Stimulated activated CD8-positive, alpha-beta memory T cell treated with anti-CD3 and anti-CD28 coated beads, Interleukin-15, amount 100 ng/mL, for 4 hours (primary cell): Measurements from ENCODE around the gene MESD.

Source experiments
- DNase-seq, 2 donors: peaks; one replicate each; pipeline ENCODE4 v3.0.0-alpha.2; 2020; ENCODE audit warnings: low read depth in 2 of 2

MESD gene

DNA sequence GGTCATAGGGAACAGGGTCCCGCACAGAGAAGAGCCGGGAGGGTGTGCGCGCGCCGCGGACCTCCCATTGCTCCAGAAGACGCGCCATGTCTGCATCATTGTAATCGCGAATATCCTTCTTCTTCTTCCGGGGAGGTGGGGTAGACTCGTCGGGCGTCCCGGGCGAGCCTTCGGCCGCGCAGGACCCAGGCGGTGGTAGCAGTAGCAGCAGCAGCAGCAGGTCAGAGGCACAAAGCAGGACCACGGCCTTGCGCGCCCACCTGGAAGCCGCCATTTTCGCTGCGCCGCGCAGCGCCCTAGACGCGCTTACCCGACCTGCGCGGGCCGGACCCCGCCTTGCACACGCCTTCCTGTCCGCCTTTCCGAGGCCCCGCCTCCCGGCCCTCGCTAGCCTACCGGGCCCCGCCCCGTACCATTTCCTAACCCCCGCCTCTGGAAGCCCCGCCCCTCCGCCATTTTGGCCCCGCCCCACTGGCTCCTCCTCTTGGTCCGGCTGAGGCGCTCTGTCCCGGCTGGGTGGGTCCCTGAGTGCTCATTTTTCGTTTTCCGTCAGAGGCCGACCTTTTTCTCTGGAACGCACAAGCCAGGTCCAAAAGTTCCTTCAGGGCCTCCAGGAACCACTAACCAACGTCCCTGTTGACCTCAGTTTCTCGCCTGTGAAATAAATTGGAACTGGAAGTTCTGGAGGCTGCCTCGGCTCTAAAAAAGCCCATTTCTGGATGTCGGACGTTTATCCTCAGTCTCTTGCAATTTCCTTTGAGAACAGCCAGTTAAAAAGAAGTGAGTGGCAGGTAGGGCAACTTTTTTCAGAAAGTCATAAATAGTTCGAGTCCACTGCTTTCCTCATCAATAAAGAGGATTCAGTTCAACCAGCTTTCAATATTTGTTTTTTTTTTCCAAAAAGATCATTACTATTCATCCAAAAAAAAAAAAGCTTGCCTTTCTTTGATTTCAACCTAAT, at the start of gene MESD:
Gene MESD (minus strand): TSS at position 302 of the 961 bp plus-strand sequence. CDS start 28 bp downstream, at position 274.
- peak; percentile 91 to 93 for DNase-seq

DNA sequence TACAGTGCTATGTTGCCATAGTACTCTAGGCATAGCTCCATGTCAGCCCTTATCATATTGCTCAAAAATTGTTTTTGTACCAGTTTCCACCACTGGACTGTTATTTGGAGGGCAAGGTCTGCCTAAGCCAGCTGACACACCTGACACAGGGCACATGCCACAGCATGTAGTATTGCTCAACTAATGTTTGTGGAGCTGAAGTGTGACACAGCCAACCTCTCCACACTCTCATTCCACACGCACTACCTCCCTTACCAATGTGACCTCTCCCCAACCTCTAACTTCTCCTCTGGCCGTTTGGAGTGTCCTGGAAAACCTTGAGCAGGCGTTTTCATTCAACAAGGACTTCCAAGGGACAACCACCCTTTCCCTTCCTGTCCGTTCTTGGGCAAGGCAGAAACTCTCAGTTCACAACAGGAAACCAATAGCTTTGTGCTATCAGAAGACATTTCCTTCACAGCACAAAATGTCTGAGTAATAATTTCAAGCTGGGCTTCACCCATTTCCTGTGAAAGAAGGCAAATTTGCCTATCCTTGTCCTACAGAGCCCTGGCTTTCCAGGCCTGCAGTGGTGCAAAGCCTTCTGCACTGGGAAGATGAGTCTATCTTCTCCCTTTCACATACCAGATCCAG, 49.5 kb upstream of the MESD start:
- no peak for DNase-seq

DNA sequence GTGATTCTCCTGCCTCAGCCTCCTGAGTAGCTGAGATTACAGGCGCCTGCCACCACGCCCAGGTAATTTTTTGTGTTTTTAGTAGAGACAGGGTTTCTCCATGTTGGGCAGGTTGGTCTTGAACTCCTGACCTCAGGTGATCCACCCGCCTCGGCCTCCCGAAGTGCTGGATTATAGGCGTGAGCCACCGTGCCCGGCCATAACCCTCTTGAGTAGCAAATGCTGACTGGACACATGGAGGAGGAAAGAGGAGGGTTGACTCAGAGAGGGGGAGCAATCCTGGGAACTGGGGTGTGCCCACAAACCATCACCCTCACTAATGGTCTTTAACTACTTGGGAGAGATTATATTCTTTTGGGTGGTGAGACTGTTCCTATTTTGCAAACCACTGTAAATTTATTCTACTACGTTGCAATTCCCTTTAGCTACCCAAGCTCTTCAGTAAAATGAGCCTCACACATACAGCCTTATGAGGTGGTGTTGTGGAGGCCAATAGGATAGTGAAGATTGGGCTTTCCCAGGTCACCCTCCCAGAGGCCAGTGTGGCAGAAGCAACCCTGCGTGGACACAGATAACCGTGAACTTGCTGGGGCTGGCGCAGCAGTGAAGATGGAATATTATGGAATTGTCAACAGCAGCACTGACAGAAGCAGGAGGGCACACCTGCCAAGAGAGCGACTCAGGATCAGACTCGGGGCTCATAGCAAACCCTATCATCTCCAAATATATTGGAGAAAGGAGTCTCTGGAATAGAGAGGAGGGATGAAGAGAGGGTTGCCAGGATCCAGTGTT, 48.5 kb upstream of the MESD start:
- no peak for DNase-seq

DNA sequence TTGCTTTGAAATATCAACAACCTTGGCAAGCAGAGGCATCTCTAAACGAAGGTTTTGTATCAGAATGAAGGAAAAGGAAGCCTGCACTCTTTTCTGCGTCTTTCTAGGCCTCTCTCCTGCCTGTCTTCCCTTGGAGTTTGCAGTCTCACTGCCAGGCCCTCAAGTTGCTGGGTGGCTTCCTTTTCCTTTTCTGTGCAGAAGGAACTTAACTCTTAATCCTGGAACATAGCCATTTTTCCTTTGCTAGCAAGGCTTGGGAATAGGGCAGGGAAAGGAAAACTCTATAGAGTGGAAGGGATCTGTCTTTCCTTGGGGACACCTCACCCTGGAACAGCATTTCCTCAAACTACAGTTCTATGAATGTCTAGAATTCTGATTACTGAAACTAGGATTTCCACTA, 43.9 kb upstream of the MESD start:
- DNase-seq, result no peak

DNA sequence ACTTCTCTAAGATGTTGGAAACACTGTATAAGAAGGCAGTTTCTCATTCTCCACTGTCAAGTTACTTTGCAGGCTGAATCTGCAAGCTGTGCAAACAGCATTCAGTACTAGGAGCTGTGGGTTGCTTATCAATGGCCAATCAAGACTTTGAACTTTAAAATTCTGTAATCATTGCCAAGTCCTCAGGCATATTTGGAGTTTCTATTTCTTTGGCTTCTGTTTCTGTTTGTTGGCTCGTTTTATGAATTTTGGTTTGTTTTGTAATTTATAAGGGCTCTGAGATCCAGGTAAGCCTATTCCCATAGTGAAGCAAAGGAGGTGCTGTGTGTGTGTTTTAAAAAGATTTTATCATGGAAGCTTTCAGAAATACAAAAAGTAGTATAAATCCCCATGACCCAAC, 43.2 kb upstream of the MESD start:
- DNase-seq, result no peak

DNA sequence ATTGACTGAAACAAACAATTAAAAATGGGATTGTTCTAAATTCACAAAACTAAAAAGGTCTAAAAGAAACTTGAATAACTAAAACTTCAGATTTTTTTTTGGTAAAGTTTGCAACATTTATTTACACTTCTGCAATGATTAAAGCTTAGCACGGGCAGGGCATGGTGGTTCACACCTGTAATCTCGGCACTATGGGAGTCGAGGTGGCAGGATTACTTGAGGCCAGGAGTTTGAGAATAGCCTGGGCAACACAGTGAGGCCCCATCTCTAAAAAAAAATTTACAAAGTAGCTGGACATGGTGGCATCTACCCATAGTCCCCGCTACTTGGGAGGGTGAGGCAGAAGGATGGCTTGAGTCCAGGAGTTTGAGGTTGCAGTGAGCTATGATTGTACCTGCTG, 42.7 kb upstream of the MESD start:
- DNase-seq, result no peak

DNA sequence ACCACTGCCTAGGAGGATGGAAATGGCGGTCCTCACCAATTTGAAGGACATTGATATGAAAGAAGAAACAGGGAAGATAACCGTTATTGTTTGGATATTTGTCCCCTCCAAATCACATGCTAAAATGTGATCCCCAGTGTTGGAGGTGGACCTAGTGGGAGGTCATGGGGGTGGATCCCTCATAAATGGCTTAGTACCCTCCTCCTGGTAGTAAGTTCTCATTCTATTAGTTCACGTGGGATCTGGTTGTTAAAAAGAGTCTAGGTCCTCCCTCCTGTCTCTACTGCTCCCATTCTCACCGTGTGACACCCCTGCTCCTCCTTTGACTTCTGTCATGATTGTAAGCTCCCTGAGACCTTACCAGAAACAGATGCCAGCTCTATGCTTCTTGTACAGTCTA, 41.6 kb upstream of the MESD start:
- DNase-seq, result no peak

DNA sequence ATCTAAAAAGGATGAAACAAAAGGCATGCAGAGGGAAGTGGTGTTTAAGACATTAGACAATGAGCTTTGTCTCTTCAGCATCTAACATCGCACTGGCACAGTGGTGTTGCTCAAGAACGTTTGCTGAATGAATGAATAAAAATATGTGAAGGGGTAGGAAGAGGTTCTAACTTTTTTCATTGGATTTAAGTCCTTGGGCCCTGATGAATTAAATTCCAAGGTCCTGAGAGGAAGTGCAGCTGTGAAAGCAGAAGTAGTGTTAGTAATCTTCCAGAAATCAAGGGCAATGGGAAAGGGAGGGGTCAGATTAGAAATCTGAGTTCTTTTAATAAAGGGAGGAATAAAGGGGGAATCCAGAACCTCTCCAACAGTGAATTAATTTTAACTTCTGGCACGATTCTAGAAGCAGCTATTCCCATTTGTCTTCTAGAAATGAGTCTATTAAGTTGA, 40.7 kb upstream of the MESD start:
- DNase-seq, result no peak

DNA sequence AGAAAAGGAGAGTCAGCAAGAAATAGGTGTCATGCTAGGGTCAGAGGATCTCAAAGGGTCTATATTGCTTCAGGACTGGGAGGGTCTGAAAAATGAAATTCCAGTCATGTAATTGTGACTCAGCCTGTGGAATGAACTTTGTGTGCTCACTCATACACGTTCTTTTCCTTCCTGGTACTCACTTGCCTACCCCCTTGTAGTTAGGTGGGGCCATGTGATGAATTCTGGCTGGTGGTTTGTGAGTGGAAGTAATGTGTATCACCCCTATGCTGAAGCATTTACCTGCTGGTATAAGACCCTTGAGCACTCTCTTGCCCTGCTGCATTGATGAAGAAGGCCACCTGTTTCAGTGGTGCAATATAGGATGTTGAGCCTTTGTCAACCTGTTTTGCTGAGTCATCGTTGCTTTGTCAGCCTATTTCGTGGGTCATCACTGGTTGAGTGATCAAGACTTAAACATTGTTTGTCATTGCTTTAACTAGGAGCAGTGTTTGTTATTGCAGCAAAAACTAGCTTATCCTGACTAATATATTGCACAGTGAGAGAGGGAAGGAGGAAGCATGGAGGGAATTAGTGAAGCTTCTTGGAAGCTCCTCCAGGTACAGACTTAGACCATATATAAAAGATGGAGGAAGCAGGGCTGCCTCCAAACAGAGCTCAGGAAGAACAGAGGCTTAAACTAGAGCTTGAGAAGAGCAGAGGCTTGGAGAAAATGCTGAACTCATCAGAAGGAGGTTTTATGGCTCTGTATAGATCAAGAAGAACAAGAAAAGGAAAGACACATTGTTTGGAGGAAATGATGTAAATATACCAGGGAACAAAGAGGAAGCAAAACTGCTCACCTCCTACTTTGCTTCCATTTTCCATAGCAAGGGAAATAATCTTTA, 40.0 kb upstream of the MESD start:
- DNase-seq, result no peak

DNA sequence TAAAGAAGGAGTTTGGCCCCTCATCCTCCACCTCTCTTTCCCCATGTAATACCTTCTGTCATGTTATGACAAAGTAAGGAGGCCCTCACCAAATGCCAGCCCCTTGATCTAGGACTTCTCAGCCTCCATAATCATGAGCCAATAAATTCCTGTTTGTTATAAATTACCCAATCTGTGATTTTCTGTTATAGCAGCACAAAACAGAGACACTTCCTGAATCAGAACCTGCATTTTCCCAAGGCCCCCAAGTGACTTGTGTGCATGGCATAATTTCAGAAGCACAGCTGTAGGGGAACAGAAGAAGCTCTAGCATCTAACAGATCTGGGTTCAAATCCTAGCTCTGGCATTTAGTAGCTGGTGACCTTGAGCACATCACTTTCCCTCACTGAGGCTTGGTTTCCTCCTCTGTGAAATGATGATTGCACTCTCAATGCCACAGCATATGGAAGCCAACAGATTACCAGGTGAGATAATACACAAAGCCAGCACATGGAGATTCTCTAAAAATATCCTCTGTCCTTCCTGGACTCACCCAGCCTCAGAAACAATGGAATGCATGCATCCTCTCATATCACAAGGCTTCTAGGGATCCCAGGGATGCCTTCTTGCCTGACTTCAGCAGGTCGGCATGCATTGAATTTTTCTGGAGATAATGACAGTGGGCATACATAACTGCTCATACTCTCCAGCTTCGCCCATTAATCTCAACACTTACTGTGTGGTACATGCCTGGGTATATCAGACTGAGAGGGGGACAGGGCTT, 37.4 kb upstream of the MESD start:
- DNase-seq, result no peak

DNA sequence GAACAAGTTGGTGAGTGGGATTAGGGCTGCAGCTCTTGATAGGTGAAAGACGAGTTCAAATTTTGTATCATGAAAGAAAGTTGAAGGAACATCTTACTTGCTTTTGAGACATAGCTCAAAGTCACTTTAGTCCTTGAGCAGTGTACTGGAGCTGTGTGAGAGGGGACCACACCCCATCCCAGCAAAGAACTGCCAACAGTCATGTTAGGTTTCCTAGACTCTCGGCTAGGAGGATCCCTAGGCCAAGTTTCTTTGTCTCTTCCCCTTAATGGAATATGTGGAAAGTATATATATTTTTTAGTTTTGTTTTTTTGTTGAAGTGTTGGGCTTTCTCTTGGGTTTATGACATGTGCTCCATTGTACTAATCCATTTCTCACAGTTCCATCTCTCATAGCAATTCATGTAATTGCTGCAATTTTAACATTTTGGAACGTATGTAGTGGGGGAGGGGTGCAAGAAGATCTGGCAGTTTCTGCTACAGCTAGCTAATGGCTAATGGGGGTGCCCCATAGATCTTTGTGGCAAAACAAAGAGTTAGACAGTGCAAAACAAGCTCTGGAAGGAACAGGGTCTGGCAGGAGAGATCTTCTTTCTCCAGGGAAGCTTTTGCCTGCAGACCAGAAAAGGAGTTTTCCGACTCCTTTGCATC, 36.2 kb upstream of the MESD start:
- no peak for DNase-seq

DNA sequence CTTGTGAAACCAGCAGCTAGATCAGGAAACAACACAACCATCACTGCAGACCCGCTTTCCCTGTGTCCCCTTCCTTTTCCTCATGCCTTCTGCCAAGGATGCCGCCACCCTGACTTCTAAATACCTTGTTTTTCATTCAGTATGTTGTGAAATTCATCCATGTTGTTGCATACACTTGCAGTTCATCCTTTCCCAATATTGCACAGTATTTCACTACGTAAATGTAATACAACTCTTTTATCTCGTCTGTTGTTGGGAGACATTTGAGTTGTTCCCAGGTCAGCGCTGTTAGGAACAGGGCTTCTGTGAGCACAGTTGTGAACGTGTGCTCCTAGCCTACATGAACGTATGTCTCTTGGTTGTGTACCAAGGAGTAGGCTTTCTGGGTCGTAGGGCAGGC, 35.3 kb upstream of the MESD start:
- no peak for DNase-seq

DNA sequence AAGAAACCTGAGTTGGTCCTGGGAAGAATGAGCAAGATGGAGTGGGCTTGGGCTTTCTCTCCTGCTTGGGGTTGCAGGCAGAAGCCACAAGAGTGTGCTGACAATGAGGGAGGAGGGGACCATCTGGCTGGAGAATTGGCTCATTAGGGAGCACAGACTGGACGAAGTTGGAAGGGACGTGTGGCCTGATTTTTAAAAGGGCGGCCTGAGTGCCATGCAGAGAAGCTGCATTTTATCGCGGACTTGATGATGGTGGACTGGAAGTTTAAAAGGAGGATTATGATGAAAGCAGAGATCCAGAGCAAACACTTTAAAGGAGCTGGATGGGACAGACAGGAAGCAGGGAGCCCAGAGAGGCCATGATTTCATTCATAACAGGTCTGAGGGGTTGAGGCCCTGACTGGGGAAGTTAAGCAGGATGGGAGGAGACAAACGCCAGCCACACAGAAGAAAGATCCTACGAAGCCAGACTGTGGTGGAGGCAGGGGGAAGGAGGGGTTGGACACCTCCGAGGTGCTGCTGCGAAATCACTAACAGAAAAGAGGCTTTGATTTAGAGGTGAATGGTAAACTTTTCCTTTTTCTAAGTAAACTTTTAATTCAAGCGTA, 34.8 kb upstream of the MESD start:
- DNase-seq, result no peak

DNA sequence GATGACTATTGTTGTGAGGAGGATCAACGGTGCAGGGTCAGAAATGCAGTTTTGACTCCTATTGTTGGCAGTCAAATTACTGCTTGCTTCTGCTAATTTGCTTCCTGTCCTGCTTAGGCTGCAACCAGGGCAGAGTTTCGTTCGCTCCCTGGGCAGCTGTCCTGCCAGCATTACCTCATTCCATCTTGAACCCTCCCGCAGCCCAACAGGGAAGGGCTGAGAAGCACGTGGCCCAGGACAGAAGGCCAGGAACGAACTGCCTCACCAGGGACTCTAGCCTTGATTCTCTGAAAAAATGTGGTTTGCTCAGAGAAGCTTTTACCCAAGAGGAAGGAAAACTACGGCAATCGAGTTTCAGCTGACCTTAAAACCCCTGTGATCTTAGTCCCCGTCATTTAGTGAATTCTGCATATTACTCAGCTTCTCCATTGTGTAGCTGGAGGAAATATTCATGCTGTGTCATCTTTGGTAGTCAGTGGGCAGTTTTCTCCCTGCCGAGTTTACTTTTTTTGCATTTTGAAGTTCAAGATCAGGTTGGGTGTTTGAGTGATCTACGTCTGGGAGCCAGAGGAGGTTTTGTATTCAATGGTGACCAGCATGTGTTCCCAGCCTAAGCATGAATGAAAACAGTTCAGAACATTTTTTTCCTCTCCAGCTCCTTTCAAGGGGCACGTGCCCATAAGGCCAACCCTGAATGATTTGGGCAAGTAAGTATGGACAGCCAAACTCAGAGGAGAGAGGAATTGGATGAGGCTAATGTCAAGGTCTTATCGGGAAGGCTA, 34.1 kb upstream of the MESD start:
- DNase-seq, result no peak

DNA sequence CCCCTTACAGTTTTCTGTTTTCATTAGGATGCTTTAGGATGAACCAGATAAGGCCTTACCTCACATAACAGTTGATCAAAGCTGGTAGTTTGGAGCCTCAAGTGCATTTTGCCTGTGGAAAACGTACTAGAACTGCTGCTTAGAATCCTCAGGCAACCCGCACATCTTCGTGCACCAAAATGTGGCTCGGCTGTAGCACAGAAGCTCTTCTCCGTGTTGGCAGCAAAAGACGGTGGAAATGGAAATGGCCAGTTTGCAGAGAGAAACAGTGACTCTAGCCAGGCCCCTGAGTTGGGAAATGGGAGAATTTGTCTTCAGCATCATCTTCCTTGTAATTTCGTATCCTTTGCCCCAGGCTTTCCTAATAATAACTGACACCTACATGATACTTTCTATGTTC, 31.7 kb upstream of the MESD start:
- DNase-seq, result no peak

DNA sequence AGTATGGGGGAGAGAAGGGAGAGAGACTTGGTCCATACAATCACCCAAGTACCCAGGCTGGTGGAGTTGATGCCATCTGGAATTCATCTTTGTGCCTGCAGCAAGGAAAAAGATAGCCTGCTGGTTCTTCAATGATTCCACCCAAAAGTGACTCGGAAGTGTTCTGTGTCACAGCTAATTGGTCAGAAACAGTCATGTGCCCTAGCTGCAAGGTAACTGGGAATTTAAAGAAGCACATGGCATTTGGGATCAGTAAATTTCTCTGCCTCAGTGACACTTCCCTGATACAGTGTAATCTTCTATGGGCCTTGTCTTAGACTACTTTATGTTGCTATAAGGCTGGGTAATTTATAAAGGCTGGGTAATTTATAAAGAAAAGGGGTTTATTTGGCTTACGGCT, 28.6 kb upstream of the MESD start:
- DNase-seq, result no peak

DNA sequence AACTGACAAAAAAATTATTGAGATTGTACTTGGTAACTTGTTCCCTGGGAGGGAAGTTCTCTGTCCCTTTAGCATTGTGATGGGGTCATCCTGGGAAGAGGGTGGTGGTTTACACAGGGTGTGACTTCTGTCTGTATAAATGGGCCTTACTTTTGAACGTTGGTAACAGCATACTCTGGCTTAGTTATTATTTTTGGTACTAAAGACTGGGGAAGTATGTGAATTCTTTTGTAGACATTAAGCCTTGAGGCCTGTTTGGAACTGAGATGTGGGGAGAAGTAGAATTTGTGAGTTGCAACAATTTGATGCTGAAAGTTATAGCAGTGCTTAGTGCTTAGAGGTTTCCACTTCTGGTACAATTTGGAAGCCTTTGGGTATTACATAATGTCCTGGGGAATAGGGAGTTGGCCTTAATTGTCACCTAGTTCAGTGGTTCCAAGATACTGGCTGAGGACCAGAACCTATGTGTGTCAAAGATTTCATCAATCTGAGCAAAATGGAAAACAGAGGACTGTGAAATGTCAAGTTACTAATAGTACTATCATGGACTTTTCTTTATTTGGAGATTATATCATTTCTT, 27.0 kb upstream of the MESD start:
- no peak for DNase-seq
